Skeletal muscle tissue (tissue), 4 donors: ENCODE data around the gene VLDLR. TPM values are rescaled to one million over a fixed set of nuclear protein-coding genes. Genes with fewer than 3 reads are reported as not detected.

Experiments
- H3K27ac ChIP-seq: one replicate; pipeline ENCODE4 v1.7.0; 2013; ENCODE audit warnings: mild to moderate bottlenecking, low read depth, low read length, inconsistent platforms
- H3K27me3 ChIP-seq, 3 donors: one replicate each; pipeline ENCODE4 v1.7.0; 2013; ENCODE audit warnings: low read length in 3 of 3; ENCODE audit not compliant: control insufficient read depth in 3 of 3, insufficient read depth in 3 of 3
- H3K36me3 ChIP-seq, 3 donors: one replicate each; pipeline ENCODE4 v1.7.0; 2013; ENCODE audit warnings: low read length in 3 of 3; ENCODE audit not compliant: control insufficient read depth in 3 of 3, insufficient read depth in 3 of 3
- H3K4me1 ChIP-seq, 3 donors: one replicate each; pipeline ENCODE4 v1.7.0; 2013; ENCODE audit warnings: low read length in 3 of 3, mild to moderate bottlenecking in 3 of 3; ENCODE audit not compliant: control insufficient read depth in 3 of 3, insufficient read depth in 3 of 3
- H3K4me3 ChIP-seq, 3 donors: one replicate each; pipeline ENCODE4 v1.7.0; 2013; ENCODE audit warnings: low read length in 3 of 3
- H3K9ac ChIP-seq, 3 donors: one replicate each; pipeline ENCODE4 v1.7.0; 2013; ENCODE audit warnings: low read length in 3 of 3, mild to moderate bottlenecking in 3 of 3, moderate library complexity in 2 of 3, low read depth in 1 of 3
- H3K9me3 ChIP-seq, 3 donors: one replicate each; pipeline ENCODE4 v1.7.0; 2013; ENCODE audit warnings: low read length in 3 of 3; ENCODE audit not compliant: control insufficient read depth in 3 of 3
- total RNA-seq: library from RNA; depleted of rRNA; stranded (reverse); fragments of >200 nt; gene quantifications from one replicate; pipeline ENCODE4 v1.2.3, GENCODE V29; 2014
- donor health status: Osteomylitis.

VLDLR gene
- total RNA-seq, 1 donor from 2014 or later = 18.3 TPM

GRCh38 chr9:2676466-2676865 is 54.9 kb downstream of the VLDLR start:
- Histone ChIP-seq H3K27ac (no peak overlapping the region), H3K4me1 (peaks cover 5 to 10% (median 7%) of the 10 kb centered on the region in 3 donors), H3K9me3 (no peaks in the 10 kb centered on the region), H3K27me3 (no peaks in the 10 kb centered on the region), H3K4me3 (no peak overlapping the region), H3K9ac (no peak overlapping the region), H3K36me3 (no peaks in the 10 kb centered on the region)

DNA sequence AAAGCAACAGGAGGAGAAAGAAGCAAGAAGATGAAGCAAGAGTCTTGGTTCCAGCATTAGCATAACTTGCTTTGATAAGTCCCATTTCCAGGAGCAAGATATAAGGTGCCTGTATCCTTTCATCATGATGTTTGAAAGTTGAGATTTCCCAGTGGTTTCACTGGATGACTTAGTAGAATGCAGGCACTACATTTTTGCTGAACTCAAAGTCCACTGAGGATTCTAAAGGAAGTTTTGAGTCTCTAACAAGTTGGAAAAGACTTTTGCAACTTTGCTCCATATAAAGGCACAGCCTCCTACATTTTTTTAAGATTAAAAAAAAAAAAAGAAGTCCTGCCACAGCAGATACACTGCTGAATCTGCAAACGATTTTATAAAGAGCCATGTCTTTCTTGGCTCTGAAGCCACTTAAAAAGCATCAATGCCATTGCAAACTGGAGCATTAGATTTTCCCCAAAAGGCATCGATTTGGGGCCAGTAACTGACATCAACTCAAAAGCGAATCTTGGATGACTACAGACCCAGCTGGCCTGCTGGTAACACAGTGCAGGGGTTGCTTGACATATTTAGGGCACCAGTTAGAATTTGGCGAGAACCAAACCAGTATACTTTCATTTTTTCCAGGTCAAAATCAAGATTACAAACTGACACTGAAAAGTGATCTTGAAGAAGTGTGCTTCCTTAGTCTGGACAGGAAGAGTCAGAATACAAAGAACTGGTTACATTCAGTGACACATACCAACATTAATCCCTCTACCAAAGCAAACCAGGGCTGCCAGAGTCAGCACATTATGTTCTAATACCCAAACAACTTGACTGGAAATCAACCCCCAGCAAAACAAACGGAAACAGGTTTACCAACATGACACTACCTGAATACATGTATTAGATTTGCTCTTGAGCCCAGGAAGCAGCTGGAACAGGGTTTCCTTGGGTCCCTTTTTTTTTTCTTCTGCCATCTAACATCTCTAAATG is 56.6 kb downstream of the VLDLR start:
- Histone ChIP-seq H3K4me3 (no peak overlapping the region), H3K36me3 (no peaks in the 10 kb centered on the region), H3K27ac (no peak overlapping the region), H3K9me3 (no peaks in the 10 kb centered on the region), H3K9ac (no peak overlapping the region), H3K4me1 (peaks cover 5 to 10% (median 7%) of the 10 kb centered on the region in 3 donors), H3K27me3 (no peaks in the 10 kb centered on the region)

DNA sequence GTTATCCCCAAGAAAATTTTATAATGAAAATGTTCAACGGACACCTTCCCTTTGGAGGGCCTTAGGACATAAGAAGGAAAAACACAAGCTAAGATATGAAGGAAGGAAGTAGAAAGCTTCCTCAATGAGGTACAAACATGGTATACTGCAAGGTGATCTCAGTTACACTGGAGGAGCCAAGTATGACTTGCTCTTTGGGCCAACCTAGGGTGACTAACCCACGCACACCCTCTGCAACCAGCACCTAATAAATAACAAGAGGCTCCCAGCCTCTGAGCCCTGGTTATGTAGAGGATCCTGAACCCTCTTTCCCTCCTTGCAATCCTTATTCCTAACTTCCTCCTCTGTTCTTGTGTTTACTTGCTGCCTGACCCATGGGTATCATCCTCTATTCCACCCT is 57.4 kb downstream of the VLDLR start:
- Histone ChIP-seq H3K9ac (no peak overlapping the region), H3K4me3 (no peak overlapping the region), H3K4me1 (peaks cover 5 to 10% (median 7%) of the 10 kb centered on the region in 3 donors), H3K9me3 (no peaks in the 10 kb centered on the region), H3K27ac (no peak overlapping the region), H3K27me3 (no peaks in the 10 kb centered on the region), H3K36me3 (no peaks in the 10 kb centered on the region)

GRCh38 chr9:2681981-2682380 is 60.4 kb downstream of the VLDLR start:
- Histone ChIP-seq H3K9me3 (no peaks in the 10 kb centered on the region), H3K9ac (no peak overlapping the region), H3K27ac (no peak overlapping the region), H3K4me1 (peaks cover 5 to 10% (median 7%) of the 10 kb centered on the region in 3 donors), H3K4me3 (no peak overlapping the region), H3K27me3 (no peaks in the 10 kb centered on the region), H3K36me3 (no peaks in the 10 kb centered on the region)

DNA sequence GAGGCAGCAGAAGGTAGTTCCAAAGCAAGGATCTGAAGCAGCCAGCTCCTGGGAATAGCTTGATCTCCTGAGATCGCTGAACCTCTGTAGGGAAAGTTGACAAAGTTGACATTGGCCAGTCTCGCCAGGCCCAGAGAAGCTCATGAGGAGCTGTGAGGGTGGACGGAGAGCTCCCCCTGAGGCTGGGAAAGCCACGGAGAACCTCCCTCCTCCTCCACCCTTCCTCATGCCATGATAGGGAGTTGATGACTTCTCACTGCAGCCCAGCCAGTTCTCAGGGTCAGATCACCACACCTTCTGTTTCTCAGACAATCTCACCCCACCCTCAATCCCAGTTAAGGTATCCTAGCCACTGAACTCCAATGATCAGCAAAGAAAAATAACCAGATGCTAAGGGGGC is 65.3 kb downstream of the VLDLR start:
- no peaks in the 10 kb centered on the region for H3K36me3 ChIP-seq
- no peaks in the 10 kb centered on the region for H3K9me3 ChIP-seq
- no peak overlapping the region for H3K4me3 ChIP-seq
- no peaks in the 10 kb centered on the region for H3K4me1 ChIP-seq
- no peak overlapping the region for H3K27ac ChIP-seq
- no peaks in the 10 kb centered on the region for H3K27me3 ChIP-seq
- H3K9ac ChIP-seq = no peak overlapping the region

GRCh38 chr9:2688636-2689035 is 67.0 kb downstream of the VLDLR start:
- Histone ChIP-seq H3K9me3 (no peaks in the 10 kb centered on the region), H3K9ac (no peak overlapping the region), H3K4me1 (no peaks in the 10 kb centered on the region), H3K27me3 (no peaks in the 10 kb centered on the region), H3K27ac (no peak overlapping the region), H3K36me3 (no peaks in the 10 kb centered on the region), H3K4me3 (no peak overlapping the region)

DNA sequence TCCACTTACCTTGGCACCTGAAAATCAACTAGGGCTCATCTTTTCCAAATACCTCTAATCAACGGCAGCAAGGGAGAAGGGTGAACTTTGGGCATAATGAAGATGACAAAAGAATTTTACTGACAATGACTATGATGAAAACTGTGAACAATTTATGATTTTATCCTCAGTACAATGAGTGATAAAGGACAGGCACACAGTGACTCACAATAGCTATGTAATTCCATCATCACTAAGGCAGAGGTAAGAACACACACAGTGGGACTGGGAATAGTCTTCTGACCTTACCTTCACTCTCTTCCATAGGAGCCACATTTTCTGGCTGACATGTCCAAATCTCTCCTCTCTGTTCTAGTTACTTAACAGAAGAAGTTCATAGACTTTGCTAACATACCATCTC is 69.6 kb downstream of the VLDLR start:
- H3K4me3 ChIP-seq = no peak overlapping the region
- no peaks in the 10 kb centered on the region for H3K4me1 ChIP-seq
- H3K27me3 ChIP-seq = no peaks in the 10 kb centered on the region
- no peaks in the 10 kb centered on the region for H3K9me3 ChIP-seq
- H3K36me3 ChIP-seq = no peaks in the 10 kb centered on the region
- no peak overlapping the region for H3K9ac ChIP-seq
- no peak overlapping the region for H3K27ac ChIP-seq

GRCh38 chr9:2691626-2692025 is 70.0 kb downstream of the VLDLR start:
- Histone ChIP-seq H3K9ac (no peak overlapping the region), H3K27ac (no peak overlapping the region), H3K36me3 (no peaks in the 10 kb centered on the region), H3K4me3 (no peak overlapping the region), H3K4me1 (no peaks in the 10 kb centered on the region), H3K9me3 (no peaks in the 10 kb centered on the region), H3K27me3 (no peaks in the 10 kb centered on the region)

DNA sequence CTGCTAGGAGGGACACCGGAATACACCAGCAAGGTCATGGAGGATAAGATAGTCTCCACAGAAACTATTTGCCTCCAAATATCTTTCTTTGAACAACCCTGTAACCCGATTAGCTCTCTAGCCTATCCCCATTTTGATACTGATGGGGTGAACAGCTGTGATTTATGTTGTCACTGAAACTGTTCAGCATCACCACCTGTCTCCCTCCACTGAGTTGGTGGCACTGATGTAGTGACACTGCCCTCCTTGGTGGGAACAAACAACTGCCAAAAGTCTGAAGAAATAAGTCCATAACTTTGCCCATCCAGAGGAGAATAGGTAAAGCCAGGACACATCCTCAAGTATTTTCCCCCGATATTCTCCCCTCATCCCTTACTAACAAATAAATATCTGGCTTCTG is 71.5 kb downstream of the VLDLR start:
- H3K4me1 ChIP-seq = no peaks in the 10 kb centered on the region
- H3K27ac ChIP-seq = no peak overlapping the region
- H3K9ac ChIP-seq = no peak overlapping the region
- H3K27me3 ChIP-seq = no peaks in the 10 kb centered on the region
- H3K36me3 ChIP-seq = no peaks in the 10 kb centered on the region
- H3K9me3 ChIP-seq = no peaks in the 10 kb centered on the region
- H3K4me3 ChIP-seq = no peak overlapping the region

- no peaks in the 10 kb centered on the region for H3K36me3 ChIP-seq
- H3K9ac ChIP-seq = no peak overlapping the region
- no peak overlapping the region for H3K27ac ChIP-seq
- H3K27me3 ChIP-seq = no peaks in the 10 kb centered on the region
- H3K4me3 ChIP-seq = no peak overlapping the region
- H3K4me1 ChIP-seq = no peaks in the 10 kb centered on the region
- no peaks in the 10 kb centered on the region for H3K9me3 ChIP-seq
Measured at GRCh38 chr9:2697492-2697891, 75.9 kb downstream of the VLDLR start.
